Measurements from ENCODE around the gene GALNT15.

GALNT15 gene

DNA sequence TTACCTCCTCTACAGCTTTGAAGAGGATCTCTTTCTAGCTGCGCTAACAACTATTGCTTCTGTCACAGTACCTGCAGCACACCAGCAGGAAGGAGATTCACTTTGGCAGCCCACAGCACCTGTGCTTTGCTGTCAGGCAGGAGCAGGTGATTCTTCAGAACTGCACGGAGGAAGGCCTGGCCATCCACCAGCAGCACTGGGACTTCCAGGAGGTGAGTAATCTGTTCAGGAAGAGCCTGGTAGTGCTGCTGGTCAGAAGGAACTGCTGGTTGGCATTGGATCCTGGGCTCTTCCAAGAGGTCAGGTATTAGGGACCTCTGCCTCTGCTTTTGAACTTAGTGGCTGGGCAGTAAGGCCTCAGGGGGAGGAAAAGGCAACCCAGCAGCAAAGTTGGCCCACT is 48.1 kb downstream of the GALNT15 start:
- H4K20me1 ChIP-seq (ENCODE audit: insufficient read depth, low read length) = no peaks in the 10 kb centered on the region
- H3K4me2 ChIP-seq (ENCODE audit: low read length) = no peak overlapping the region
- no peaks in the 10 kb centered on the region for H3K9me3 ChIP-seq (ENCODE audit: insufficient read depth, low read length)
- no peaks in the 10 kb centered on the region for H3K27me3 ChIP-seq (ENCODE audit: low read depth, low read length)
- no peak overlapping the region for H2AFZ ChIP-seq (ENCODE audit: low read depth, low read length)
- H3K4me3 ChIP-seq (ENCODE audit: low read length) = no peak overlapping the region
- no peak overlapping the region for H3K27ac ChIP-seq (ENCODE audit: low read length)
- H3K4me1 ChIP-seq (ENCODE audit: low read length) = peaks cover 13% of the 10 kb centered on the region; the same call in 1 of the 2 replicates
- TF ChIP-seq EZH2phosphoT487 (IDR thresholded peaks at IDR 0.05; ENCODE audit: low read depth) = no peak
- TF ChIP-seq, protein P1, sequence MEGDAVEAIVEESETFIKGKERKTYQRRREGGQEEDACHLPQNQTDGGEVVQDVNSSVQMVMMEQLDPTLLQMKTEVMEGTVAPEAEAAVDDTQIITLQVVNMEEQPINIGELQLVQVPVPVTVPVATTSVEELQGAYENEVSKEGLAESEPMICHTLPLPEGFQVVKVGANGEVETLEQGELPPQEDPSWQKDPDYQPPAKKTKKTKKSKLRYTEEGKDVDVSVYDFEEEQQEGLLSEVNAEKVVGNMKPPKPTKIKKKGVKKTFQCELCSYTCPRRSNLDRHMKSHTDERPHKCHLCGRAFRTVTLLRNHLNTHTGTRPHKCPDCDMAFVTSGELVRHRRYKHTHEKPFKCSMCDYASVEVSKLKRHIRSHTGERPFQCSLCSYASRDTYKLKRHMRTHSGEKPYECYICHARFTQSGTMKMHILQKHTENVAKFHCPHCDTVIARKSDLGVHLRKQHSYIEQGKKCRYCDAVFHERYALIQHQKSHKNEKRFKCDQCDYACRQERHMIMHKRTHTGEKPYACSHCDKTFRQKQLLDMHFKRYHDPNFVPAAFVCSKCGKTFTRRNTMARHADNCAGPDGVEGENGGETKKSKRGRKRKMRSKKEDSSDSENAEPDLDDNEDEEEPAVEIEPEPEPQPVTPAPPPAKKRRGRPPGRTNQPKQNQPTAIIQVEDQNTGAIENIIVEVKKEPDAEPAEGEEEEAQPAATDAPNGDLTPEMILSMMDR (IDR thresholded peaks at IDR 0.05; ENCODE audit: low read depth, low read length) = no peak
- no peak overlapping the region for H3K9ac ChIP-seq (ENCODE audit: low read length)
- no peaks in the 10 kb centered on the region for H3K79me2 ChIP-seq (ENCODE audit: low read length)
- no peaks in the 10 kb centered on the region for H3K36me3 ChIP-seq (replicated peaks; ENCODE audit: low read depth, low read length)

DNA sequence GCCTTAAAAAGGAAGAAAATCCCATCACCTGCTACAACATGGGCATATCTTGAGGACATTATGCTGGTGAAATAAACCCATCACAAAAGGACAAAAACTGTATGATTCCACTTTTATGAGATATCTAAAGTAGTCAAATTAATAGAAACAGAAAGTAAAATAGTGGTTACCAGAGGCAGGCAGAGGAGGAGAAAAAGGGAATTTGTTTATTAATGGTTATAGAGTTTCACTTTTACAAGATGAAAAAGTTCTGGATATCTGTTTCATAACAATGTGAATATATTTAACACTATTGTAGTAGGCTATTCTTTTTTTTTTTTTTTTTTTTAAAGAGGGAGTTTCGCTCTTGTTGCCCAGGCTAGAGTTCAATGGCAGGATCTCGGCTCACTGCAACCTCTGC is 49.8 kb downstream of the GALNT15 start:
- TF ChIP-seq EZH2phosphoT487 (IDR thresholded peaks at IDR 0.05; ENCODE audit: low read depth) = no peak
- TF ChIP-seq, protein P1 (IDR thresholded peaks at IDR 0.05; ENCODE audit: low read depth, low read length) = no peak
- no peaks in the 10 kb centered on the region for H4K20me1 ChIP-seq (ENCODE audit: insufficient read depth, low read length)
- H3K27ac ChIP-seq (ENCODE audit: low read length) = no peak overlapping the region
- H3K79me2 ChIP-seq (ENCODE audit: low read length) = no peaks in the 10 kb centered on the region
- H3K4me3 ChIP-seq (ENCODE audit: low read length) = no peak overlapping the region
- no peaks in the 10 kb centered on the region for H3K27me3 ChIP-seq (ENCODE audit: low read depth, low read length)
- no peaks in the 10 kb centered on the region for H3K36me3 ChIP-seq (replicated peaks; ENCODE audit: low read depth, low read length)
- H3K9ac ChIP-seq (ENCODE audit: low read length) = no peak overlapping the region
- H2AFZ ChIP-seq (ENCODE audit: low read depth, low read length) = no peak overlapping the region
- no peaks in the 10 kb centered on the region for H3K9me3 ChIP-seq (ENCODE audit: insufficient read depth, low read length)
- peaks cover 13% of the 10 kb centered on the region; the same call in 1 of the 2 replicates for H3K4me1 ChIP-seq (ENCODE audit: low read length)
- no peak overlapping the region; the same call in 1 of the 2 replicates for H3K4me2 ChIP-seq (ENCODE audit: low read length)

DNA sequence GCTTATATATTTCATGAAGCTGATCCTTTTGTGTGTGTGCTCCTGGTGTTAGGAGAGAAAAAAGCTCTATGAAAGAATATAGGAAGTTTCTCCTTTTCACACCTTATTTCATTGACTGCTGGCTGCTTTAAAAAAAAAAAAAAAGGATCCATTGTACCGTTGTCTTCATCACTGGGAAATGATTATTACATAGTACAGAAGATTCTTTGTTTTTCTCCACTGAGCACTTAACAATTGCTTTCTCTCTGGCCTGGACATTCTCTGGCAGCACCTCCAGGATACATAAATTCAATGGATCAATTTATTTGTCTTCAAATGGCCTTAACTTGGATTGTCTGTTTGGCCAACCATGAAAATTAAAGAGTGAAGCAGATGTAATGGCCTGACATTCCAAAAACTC is 53.1 kb downstream of the GALNT15 start:
- Histone ChIP-seq H3K4me3 (ENCODE audit: low read length) (no peak overlapping the region), H3K4me2 (ENCODE audit: low read length) (no peak overlapping the region), H3K9ac (ENCODE audit: low read length) (no peak overlapping the region), H3K9me3 (ENCODE audit: insufficient read depth, low read length) (no peaks in the 10 kb centered on the region), H3K27me3 (ENCODE audit: low read depth, low read length) (no peaks in the 10 kb centered on the region), H4K20me1 (ENCODE audit: insufficient read depth, low read length) (no peaks in the 10 kb centered on the region), H2AFZ (ENCODE audit: low read depth, low read length) (no peak overlapping the region), H3K27ac (ENCODE audit: low read length) (no peak overlapping the region), H3K36me3 (replicated peaks; ENCODE audit: low read depth, low read length) (no peaks in the 10 kb centered on the region), H3K4me1 (ENCODE audit: low read length) (peaks cover 13% of the 10 kb centered on the region; the same call in 1 of the 2 replicates), H3K79me2 (ENCODE audit: low read length) (no peaks in the 10 kb centered on the region)
- TF ChIP-seq, protein P1 (IDR thresholded peaks at IDR 0.05; ENCODE audit: low read depth, low read length) = no peak
- TF ChIP-seq EZH2phosphoT487 (IDR thresholded peaks at IDR 0.05; ENCODE audit: low read depth) = no peak

DNA sequence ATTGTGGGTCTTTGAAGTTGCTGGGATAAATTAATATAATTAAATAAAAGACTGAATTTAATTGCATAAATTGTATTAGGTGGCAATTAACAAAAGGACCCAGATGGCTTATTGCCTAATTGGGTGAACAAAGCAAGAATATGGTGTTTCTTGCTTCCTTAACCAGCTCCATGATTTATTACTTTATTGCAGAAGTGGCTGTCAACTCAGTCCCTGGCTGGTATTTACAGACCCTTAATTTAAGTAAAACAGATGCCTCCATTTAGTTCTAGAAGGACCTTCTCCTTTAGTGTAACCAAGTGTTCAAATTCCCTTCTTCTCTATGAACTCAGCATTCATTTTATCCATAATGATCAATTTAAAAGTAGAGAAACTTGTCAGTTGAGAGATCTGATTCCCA is 55.2 kb downstream of the GALNT15 start:
- Histone ChIP-seq H2AFZ (ENCODE audit: low read depth, low read length) (no peak overlapping the region), H3K4me2 (ENCODE audit: low read length) (no peak overlapping the region)
- no peak for TF ChIP-seq EZH2phosphoT487 (IDR thresholded peaks at IDR 0.05; ENCODE audit: low read depth)
- TF ChIP-seq, protein P1 (IDR thresholded peaks at IDR 0.05; ENCODE audit: low read depth, low read length) = no peak

More for the DNA sequence above, 55.2 kb downstream of the GALNT15 start:
- Histone ChIP-seq H3K27me3 (ENCODE audit: low read depth, low read length) (no peaks in the 10 kb centered on the region), H4K20me1 (ENCODE audit: insufficient read depth, low read length) (no peaks in the 10 kb centered on the region), H3K27ac (ENCODE audit: low read length) (no peak overlapping the region), H3K9ac (ENCODE audit: low read length) (no peak overlapping the region), H3K4me1 (ENCODE audit: low read length) (peaks cover 5% of the 10 kb centered on the region; the same call in 1 of the 2 replicates), H3K36me3 (replicated peaks; ENCODE audit: low read depth, low read length) (no peaks in the 10 kb centered on the region), H3K9me3 (ENCODE audit: insufficient read depth, low read length) (no peaks in the 10 kb centered on the region), H3K4me3 (ENCODE audit: low read length) (no peak overlapping the region), H3K79me2 (ENCODE audit: low read length) (no peaks in the 10 kb centered on the region)
